HFF-Myc (cell line): ENCODE measurements around the gene SIRT2.

Experiments used
- DNase-seq: peaks from one replicate; pipeline ENCODE4 v3.0.0-alpha.2; 2011; ENCODE audit warnings: low read depth; ENCODE audit errors: extremely low read depth
- H3K4me3 ChIP-seq: replicated peaks from 2 replicates; pipeline ENCODE4 v1.5.1; 2011; ENCODE audit warnings: low read depth, mild to moderate bottlenecking, control low read depth, low read length
- CTCF ChIP-seq: IDR thresholded peaks from 2 replicates; pipeline ENCODE4 v1.5.1; 2012; ENCODE audit warnings: mild to moderate bottlenecking, low read depth, low read length, control low read depth; ENCODE audit errors: missing control alignments

SIRT2 gene

GRCh38 chr19:38870612-38871011, 28.8 kb downstream of the SIRT2 start:
- TF ChIP-seq CTCF: no peak
- no peak overlapping the region for H3K4me3 ChIP-seq

GRCh38 chr19:38869836-38870607, 29.4 kb downstream of the SIRT2 start:
- peak; percentile 78 for TF ChIP-seq CTCF
- DNase-seq: peak; percentile 31
- peak overlapping the region; percentile 48 for H3K4me3 ChIP-seq

More at GRCh38 chr19:38870612-38871011, 28.8 kb downstream of the SIRT2 start:
- no peak for DNase-seq

- TF ChIP-seq CTCF: no peak
- no peak for DNase-seq
- peak overlapping the region; percentile 48 for H3K4me3 ChIP-seq
Measured at GRCh38 chr19:38869160-38869835, 30.1 kb downstream of the SIRT2 start.

- no peak for DNase-seq
- peak overlapping the region; percentile 48; the same call in 1 of the 2 replicates for H3K4me3 ChIP-seq
- no peak for TF ChIP-seq CTCF
Measured at GRCh38 chr19:38868551-38868950, 30.9 kb downstream of the SIRT2 start.

GRCh38 chr19:38867171-38867780, 32.1 kb downstream of the SIRT2 start:
- no peak for TF ChIP-seq CTCF
- H3K4me3 ChIP-seq: no peak overlapping the region
- DNase-seq: no peak

GRCh38 chr19:38862321-38863059, 36.9 kb downstream of the SIRT2 start:
- TF ChIP-seq CTCF: no peak
- no peak overlapping the region for H3K4me3 ChIP-seq
- DNase-seq: peak; percentile 71
